Fibroblast of the aortic adventitia (primary cell): ENCODE data around the gene CALU. TPM values are rescaled to one million over a fixed set of nuclear protein-coding genes. Genes with fewer than 3 reads are reported as not detected.
A peak's percentile ranks its signal among the peaks of the same experiment; 100 is the strongest.

Source experiments
- DNase-seq: peaks from one replicate; pipeline ENCODE4 v3.0.0-alpha.2; 2010; ENCODE audit warnings: low read depth
- H3K4me3 ChIP-seq: 2 replicates; pipeline ENCODE4 v1.5.1; 2011; ENCODE audit warnings: low read depth, mild to moderate bottlenecking, control low read depth, low read length, moderate library complexity
- CTCF ChIP-seq: IDR thresholded peaks from 2 replicates; pipeline ENCODE4 v1.5.1; 2011; ENCODE audit warnings: mild to moderate bottlenecking, low read length, control low read depth, inconsistent platforms; ENCODE audit not compliant: insufficient read depth
- total RNA-seq: library from RNA; depleted of rRNA; stranded (reverse); fragments of >200 nt; gene quantifications from 2 replicates; pipeline ENCODE4 v1.2.3, GENCODE V29; 2012; ENCODE audit warnings: low replicate concordance

Gene CALU
- 624 and 625 TPM in 2 replicates for total RNA-seq

- DNase-seq: peak; percentile 97
- peak within 1 kb of the TSS; percentile 94 for H3K4me3 ChIP-seq
- TF ChIP-seq CTCF: no peak
Observed at GRCh38 chr7:128739048-128739962, at the start of gene CALU. Gene CALU, plus strand, starts transcription at chr7:128739359. Its CDS starts 9,225 bp downstream, at chr7:128748584.

- no peak for DNase-seq
Observed at GRCh38 chr7:128691227-128691626, 47.9 kb upstream of the CALU start.

DNA sequence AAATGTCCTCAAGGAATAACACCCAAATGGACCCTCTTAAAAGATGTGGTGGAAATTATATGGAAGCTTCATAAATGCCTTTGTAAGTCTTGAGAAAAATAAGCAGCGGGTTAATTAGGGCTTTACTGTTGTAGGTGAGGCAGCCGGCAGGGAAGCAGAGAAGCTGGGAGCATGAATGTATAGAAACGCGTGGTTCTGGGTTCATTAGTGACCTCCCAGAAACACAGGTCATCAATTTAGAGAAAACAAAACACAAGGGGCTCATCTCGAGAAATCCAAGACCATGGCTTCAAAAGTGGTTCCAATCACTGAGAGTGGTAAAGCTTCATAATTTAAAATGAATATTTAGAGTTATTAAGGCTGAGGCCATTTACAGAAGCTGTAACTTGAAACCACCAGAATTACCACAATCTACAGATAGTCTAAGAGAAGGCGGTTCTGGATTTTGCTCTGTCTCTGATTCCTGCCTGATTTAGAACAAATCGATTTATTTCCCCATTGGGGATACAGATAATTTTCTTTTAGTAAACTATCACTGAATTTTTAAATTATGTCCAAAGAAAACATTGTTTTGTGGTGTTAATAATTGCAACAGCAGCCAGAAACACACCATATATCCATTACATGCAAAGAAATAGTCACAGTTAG, 46.4 kb upstream of the CALU start:
- TF ChIP-seq CTCF: no peak
- H3K4me3 ChIP-seq: no peak overlapping the region
- DNase-seq: no peak

More at GRCh38 chr7:128691227-128691626, 47.9 kb upstream of the CALU start:
- TF ChIP-seq CTCF: no peak
- H3K4me3 ChIP-seq: no peak overlapping the region

- no peak overlapping the region for H3K4me3 ChIP-seq
- no peak for TF ChIP-seq CTCF
- no peak for DNase-seq
Observed at GRCh38 chr7:128693373-128694015, 45.7 kb upstream of the CALU start.

DNA sequence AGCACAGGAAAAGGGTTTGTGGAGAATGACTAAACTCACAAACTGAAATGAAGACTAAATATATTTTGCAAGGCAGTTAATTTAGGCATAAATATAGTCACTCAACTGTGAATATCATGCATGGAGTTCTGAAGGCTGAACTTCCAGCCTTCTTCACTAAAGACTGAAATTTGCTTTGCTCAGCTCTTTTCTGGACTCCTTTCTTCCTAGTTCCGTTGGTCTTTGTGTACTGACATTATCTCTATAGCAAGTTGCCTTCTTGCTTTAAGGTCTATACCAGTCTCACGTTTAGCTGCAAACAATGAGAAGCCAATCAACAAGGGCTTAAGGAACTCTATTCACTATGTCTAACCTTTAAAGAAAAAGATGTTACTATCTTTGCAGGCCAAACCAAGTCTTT, 44.4 kb upstream of the CALU start:
- TF ChIP-seq CTCF: no peak
- no peak for DNase-seq
- no peak overlapping the region for H3K4me3 ChIP-seq

GRCh38 chr7:128697302-128697905, 41.8 kb upstream of the CALU start:
- peak; percentile 60 for DNase-seq
- TF ChIP-seq CTCF: peak; percentile 45
- H3K4me3 ChIP-seq: peak overlapping the region; percentile 51
